Measurements from ENCODE around the gene WNK2.

The WNK2 gene

DNA sequence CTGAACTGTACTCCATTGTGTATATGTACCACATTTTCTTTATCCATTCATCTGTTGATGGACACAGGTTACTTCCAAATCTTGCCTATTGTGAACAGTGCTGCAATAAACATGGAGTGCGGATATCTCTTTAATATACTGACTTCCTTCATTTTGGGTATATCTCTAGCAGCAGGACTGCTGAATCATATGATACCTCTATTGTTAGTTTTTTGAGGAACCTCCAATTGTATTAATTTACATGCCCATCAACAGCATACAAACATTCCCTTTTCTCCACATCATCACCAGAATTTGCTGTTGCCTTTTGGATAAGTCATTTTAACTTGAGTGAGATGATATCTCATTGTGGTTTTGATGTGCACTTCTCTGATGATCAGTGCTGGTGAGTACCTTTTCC, 185.7 kb downstream of the WNK2 start (continued):
- TF ChIP-seq, protein P1, sequence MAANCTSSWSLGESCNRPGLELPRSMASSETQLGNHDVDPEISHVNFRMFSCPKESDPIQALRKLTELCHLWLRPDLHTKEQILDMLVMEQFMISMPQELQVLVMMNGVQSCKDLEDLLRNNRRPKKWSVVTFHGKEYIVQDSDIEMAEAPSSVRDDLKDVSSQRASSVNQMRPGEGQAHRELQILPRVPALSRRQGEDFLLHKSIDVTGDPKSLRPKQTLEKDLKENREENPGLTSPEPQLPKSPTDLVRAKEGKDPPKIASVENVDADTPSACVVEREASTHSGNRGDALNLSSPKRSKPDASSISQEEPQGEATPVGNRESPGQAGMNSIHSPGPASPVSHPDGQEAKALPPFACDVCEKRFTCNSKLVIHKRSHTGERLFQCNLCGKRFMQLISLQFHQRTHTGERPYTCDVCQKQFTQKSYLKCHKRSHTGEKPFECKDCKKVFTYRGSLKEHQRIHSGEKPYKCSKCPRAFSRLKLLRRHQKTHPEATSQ (tag by site-specific recombination; IDR thresholded peaks at IDR 0.05): no peak
- TF ChIP-seq ZNF366 (tag by site-specific recombination; conservative IDR thresholded peaks at IDR 0.05) (no peak), ZNF501 (tag by site-specific recombination; IDR thresholded peaks at IDR 0.05) (no peak), ZNF223 (tag by site-specific recombination; IDR thresholded peaks at IDR 0.05) (no peak), ZNF121 (tag by site-specific recombination; IDR thresholded peaks at IDR 0.05) (no peak)
- TF ChIP-seq, protein P2, sequence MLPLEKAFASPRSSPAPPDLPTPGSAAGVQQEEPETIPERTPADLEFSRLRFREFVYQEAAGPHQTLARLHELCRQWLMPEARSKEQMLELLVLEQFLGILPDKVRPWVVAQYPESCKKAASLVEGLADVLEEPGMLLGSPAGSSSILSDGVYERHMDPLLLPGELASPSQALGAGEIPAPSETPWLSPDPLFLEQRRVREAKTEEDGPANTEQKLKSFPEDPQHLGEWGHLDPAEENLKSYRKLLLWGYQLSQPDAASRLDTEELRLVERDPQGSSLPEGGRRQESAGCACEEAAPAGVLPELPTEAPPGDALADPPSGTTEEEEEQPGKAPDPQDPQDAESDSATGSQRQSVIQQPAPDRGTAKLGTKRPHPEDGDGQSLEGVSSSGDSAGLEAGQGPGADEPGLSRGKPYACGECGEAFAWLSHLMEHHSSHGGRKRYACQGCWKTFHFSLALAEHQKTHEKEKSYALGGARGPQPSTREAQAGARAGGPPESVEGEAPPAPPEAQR (tag by site-specific recombination; IDR thresholded peaks at IDR 0.05): no peak
- TF ChIP-seq, protein P3, sequence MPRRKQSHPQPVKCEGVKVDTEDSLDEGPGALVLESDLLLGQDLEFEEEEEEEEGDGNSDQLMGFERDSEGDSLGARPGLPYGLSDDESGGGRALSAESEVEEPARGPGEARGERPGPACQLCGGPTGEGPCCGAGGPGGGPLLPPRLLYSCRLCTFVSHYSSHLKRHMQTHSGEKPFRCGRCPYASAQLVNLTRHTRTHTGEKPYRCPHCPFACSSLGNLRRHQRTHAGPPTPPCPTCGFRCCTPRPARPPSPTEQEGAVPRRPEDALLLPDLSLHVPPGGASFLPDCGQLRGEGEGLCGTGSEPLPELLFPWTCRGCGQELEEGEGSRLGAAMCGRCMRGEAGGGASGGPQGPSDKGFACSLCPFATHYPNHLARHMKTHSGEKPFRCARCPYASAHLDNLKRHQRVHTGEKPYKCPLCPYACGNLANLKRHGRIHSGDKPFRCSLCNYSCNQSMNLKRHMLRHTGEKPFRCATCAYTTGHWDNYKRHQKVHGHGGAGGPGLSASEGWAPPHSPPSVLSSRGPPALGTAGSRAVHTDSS (tag by site-specific recombination; IDR thresholded peaks at IDR 0.05): no peak

All from HEK293 (cell line).